ENCODE results near the gene GTPBP6. TPM values are rescaled to one million over a fixed set of nuclear protein-coding genes. Genes with fewer than 3 reads are reported as not detected.
"Not testable (repeated sequence)": the region's sequence is repeated elsewhere in the genome, so short reads cannot be mapped to it uniquely, and the experiment has no call there.

Gene GTPBP6
- total RNA-seq, 4 donors from 2014 or later, result 39.3 to 84.1 (median 56.3) TPM

GRCh38 chrX:261919-262352 lies 56.7 kb downstream of the GTPBP6 start:
- Histone ChIP-seq H3K27me3 (peaks cover 0 to 15% of the 10 kb centered on the region in 2 donors), H3K4me1 (no peaks in the 10 kb centered on the region), H3K4me3 (no peak overlapping the region), H3K9me3 (peaks cover 0 to 3% (median 0%) of the 10 kb centered on the region in 4 donors), H3K36me3 (no peaks in the 10 kb centered on the region), H3K27ac (no peak overlapping the region)
- 72% methylated on average over 12 of the region's 12 CpGs for WGBS, 2 donors
- DNase-seq (ENCODE audit: low spot score in 2 of 2), result no peak
- TF ChIP-seq EP300 (IDR thresholded peaks at IDR 0.05), result no peak
- TF ChIP-seq CTCF (IDR thresholded peaks at IDR 0.05), result no peak
- TF ChIP-seq POLR2A (IDR thresholded peaks at IDR 0.05), result no peak

GRCh38 chrX:261167-261918 lies 57.3 kb downstream of the GTPBP6 start:
- H3K27ac ChIP-seq, result no peak overlapping the region
- no peak for DNase-seq (ENCODE audit: low spot score in 2 of 2)
- no peaks in the 10 kb centered on the region for H3K36me3 ChIP-seq
- WGBS, 2 donors, result 18 to 38% methylated on average over 22 to 31 of the region's 32 CpGs
- TF ChIP-seq EP300 (IDR thresholded peaks at IDR 0.05) (no peak), POLR2A (IDR thresholded peaks at IDR 0.05) (no peak)
- peaks cover 0 to 18% of the 10 kb centered on the region in 2 donors for H3K27me3 ChIP-seq
- H3K9me3 ChIP-seq, result peaks cover 0 to 3% (median 0%) of the 10 kb centered on the region in 4 donors
- no peak overlapping the region for H3K4me3 ChIP-seq
- H3K4me1 ChIP-seq, result no peaks in the 10 kb centered on the region

GRCh38 chrX:259692-260355 lies 58.8 kb downstream of the GTPBP6 start:
- no peak for TF ChIP-seq CTCF (IDR thresholded peaks at IDR 0.05)
- no peak for TF ChIP-seq EP300 (IDR thresholded peaks at IDR 0.05)
- TF ChIP-seq POLR2A (IDR thresholded peaks at IDR 0.05), result no peak
- WGBS, 2 donors, result 61 to 62% methylated on average over 21 of the region's 21 CpGs
- no peak for DNase-seq (ENCODE audit: low spot score in 2 of 2)

GRCh38 chrX:258291-259040 lies 60.1 kb downstream of the GTPBP6 start:
- WGBS, 2 donors, result 71 to 74% methylated on average over 5 to 7 of the region's 8 CpGs
- H3K27ac ChIP-seq, result no peak overlapping the region
- H3K9me3 ChIP-seq, result peaks cover 0 to 8% (median 0%) of the 10 kb centered on the region in 4 donors
- no peak for DNase-seq (ENCODE audit: low spot score in 2 of 2)
- no peaks in the 10 kb centered on the region for H3K36me3 ChIP-seq
- H3K4me3 ChIP-seq, result no peak overlapping the region
- TF ChIP-seq POLR2A (IDR thresholded peaks at IDR 0.05) (no peak), CTCF (IDR thresholded peaks at IDR 0.05) (no peak), EP300 (IDR thresholded peaks at IDR 0.05) (no peak)
- no peaks in the 10 kb centered on the region for H3K4me1 ChIP-seq
- H3K27me3 ChIP-seq, result peaks cover 0 to 18% of the 10 kb centered on the region in 2 donors

More at GRCh38 chrX:259692-260355, 58.8 kb downstream of the GTPBP6 start:
- Histone ChIP-seq H3K27ac (no peak overlapping the region), H3K9me3 (peaks cover 0 to 4% (median 0%) of the 10 kb centered on the region in 4 donors), H3K27me3 (peaks cover 0 to 18% of the 10 kb centered on the region in 2 donors), H3K4me1 (no peaks in the 10 kb centered on the region), H3K36me3 (no peaks in the 10 kb centered on the region), H3K4me3 (no peak overlapping the region)

- peaks cover 0 to 9% (median 0%) of the 10 kb centered on the region in 4 donors for H3K9me3 ChIP-seq
- H3K4me1 ChIP-seq, result no peaks in the 10 kb centered on the region
- no peak for DNase-seq (ENCODE audit: low spot score in 2 of 2)
- 82 to 83% methylated on average over 16 to 21 of the region's 21 CpGs for WGBS, 2 donors
- no peak overlapping the region for H3K4me3 ChIP-seq
- H3K36me3 ChIP-seq, result no peaks in the 10 kb centered on the region
- no peak overlapping the region for H3K27ac ChIP-seq
- H3K27me3 ChIP-seq, result peaks cover 0 to 18% of the 10 kb centered on the region in 2 donors
- TF ChIP-seq POLR2A (IDR thresholded peaks at IDR 0.05), result no peak
- TF ChIP-seq EP300 (IDR thresholded peaks at IDR 0.05), result no peak
These were observed 60.8 kb downstream of the GTPBP6 start for GRCh38 chrX:257681-258289.

GRCh38 chrX:257054-257453 lies 61.5 kb downstream of the GTPBP6 start:
- WGBS, 2 donors, result 91 to 93% methylated on average over 14 of the region's 14 CpGs
- H3K9me3 ChIP-seq; DNase-seq (ENCODE audit: low spot score in 2 of 2); H3K4me3 ChIP-seq; H3K36me3 ChIP-seq; H3K4me1 ChIP-seq; H3K27ac ChIP-seq: not testable (repeated sequence)
- peaks cover 0 to 18% of the 10 kb centered on the region in 2 donors for H3K27me3 ChIP-seq
